Skeletal muscle cell (primary cell): ENCODE results near the gene TRANK1.

Experiments used
- DNase-seq: peaks from one replicate; pipeline ENCODE4 v3.0.0-alpha.2; 2010; ENCODE audit warnings: low read depth
- H3K4me3 ChIP-seq: 2 replicates; pipeline ENCODE4 v1.5.1; 2011; ENCODE audit warnings: low read depth, mild to moderate bottlenecking, control low read depth, low read length, moderate library complexity

Gene TRANK1

DNA sequence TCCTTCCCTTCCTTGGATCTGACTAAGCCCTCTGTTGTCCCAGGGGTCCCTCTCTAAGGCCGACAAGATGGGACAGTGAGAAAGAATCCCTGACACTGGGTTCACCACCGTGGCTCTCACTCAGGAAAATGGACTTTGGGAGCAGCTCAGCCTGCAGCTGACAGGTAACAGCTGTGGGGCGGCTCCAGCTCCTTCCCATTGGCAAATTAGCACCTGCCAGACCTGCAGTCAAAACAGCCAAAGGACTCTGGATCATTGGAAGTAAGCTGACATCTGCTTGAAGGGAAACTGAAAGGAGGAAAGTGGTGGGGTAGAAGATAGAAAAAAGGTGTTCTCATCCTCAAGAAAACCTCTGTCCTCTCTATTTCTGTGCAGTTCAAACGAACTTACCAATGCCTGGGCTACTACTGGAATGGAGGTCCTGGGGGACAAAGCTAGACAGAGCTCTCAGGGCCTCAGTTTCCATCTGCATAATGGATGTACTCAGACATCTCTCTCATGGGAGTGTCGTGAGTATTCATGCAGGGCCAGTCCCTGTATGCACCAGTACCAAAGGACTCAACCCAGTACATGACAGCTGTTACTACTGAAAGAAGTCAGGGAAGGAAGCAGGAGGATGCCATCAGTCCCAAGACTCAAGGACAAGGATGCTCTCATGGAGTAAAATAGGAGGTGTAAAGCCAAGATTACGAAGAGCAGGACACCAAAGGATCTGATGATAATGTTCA, 126.9 kb downstream of the TRANK1 start:
- DNase-seq = no peak
- H3K4me3 ChIP-seq = no peak overlapping the region

DNA sequence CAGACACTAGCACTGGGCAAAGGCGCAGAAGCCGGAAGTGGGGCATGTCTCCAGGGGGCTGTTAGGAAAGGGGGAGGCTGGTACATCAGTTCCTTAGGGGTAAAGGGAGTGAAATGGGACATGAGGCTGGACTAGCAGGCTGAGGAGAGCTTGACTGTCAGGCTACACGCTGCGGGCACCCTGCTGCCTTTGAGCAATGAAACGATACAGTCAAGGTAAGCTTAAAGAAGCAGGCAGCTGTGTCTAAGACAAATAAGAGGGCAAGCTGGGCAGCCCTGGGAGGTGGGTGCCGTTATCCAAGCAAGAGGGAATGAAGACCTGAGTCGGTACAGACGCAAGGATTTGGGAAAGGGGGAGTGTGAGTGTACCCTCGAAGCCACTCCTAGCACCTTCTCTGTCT, 129.5 kb downstream of the TRANK1 start:
- no peak overlapping the region for H3K4me3 ChIP-seq
- DNase-seq = no peak

DNA sequence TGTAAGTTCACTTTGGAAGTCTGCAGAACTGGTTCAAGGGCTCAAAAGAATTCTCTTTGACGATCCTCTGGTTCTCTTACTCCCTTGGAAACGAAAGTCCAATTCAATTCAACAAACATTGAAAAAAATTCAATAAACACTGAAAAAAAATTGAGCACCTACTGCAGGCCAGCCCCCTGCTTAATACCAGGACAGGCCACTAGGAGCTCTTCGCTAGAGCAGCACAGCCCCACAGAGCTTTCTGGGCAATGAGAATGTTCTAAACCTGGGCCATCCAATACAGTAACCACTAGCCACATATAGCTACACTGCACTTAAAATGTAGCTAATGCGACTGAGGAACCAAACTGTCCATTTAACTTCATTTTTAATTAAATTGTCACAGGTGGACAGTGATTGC, 130.1 kb downstream of the TRANK1 start:
- no peak for DNase-seq
- H3K4me3 ChIP-seq = no peak overlapping the region

DNA sequence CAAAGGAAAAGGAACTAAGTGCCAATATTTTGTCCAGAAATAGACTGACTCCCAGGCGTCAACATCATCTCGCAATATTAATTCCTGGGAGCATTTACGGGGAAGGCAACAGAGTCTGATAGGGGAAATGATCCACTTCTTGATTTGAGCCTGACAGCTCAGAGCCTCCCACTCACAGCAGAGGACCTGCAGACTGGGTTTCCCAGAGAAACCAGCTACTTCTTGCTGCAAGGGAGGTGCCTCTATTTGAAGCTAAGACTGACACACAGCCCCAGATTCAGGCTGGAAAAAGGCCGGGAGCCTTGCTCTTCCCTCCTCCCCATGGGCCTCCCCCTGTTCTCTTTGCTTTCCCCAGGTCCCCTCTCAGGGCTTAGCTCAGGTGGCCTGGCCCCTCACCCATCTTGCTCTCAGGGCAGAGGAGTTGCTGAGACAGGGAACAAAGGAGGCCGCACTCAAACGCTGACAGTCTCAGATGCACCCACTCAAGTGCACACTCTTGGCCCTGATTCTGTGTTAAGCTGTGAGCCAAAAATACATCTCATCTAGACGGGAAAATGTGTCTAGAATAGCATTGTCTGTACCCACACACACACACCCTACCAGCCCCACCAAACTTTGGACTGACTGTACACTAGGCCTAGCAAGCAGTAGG, 130.7 kb downstream of the TRANK1 start:
- DNase-seq = no peak
- no peak overlapping the region for H3K4me3 ChIP-seq

DNA sequence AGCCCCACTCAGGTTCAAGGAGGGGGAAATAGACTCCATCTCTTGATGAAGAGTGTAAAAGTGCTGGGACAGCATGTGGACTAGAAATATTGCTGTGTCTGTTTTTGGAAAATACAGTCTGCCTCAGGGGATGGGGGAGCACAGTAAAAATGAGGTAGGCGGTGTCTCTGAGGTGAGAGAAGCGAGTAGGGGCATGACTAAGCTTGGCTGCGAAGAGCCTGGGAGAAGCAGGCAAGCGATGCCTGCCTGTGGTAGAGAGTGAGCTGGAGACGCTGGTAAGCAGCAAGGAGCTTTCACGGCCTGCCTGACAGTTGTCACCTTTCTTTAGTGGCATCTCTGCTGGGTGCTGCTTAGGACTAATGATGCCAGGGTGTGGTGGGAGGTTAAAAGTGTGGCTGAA, 131.5 kb downstream of the TRANK1 start:
- no peak for DNase-seq
- no peak overlapping the region for H3K4me3 ChIP-seq

DNA sequence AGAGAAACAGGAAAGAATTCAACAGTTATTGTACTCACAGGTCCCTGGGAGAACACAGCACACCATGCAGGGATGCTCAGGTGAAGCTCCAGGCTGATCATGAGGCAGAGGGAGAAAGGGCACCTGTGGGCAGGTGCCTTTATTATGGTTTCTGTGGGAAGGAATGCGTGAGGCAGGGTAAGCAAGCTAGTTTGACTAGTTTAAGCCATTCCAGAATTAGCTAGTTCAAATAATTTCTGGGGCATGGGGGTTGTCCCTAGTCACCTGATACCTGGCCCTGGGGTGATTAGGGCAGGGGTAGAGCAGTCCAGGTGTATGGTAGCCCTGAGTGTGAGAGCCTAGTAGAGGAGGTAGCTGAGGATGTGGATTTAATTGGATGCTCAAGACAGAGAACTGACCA, 132.6 kb downstream of the TRANK1 start:
- H3K4me3 ChIP-seq = no peak overlapping the region
- DNase-seq = no peak

DNA sequence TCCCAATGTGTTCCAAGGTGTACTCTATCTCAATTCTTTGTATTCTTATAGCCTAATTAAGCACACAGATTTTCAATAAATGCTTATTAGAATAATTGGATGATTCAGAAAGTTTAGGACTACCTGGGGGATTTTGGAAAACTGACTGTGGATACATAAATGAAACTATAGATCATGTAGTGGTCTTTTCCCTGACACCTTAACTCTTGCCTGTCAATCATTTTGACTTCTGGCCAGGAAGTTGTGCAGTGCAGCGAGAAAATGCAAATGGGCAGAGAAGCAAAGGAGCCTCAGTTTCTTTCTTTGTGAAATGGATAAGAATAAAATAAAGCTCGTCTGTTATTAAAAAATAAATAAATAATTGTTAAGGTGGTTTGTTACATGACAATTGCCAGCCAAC, 133.1 kb downstream of the TRANK1 start:
- no peak overlapping the region for H3K4me3 ChIP-seq
- DNase-seq = no peak

DNA sequence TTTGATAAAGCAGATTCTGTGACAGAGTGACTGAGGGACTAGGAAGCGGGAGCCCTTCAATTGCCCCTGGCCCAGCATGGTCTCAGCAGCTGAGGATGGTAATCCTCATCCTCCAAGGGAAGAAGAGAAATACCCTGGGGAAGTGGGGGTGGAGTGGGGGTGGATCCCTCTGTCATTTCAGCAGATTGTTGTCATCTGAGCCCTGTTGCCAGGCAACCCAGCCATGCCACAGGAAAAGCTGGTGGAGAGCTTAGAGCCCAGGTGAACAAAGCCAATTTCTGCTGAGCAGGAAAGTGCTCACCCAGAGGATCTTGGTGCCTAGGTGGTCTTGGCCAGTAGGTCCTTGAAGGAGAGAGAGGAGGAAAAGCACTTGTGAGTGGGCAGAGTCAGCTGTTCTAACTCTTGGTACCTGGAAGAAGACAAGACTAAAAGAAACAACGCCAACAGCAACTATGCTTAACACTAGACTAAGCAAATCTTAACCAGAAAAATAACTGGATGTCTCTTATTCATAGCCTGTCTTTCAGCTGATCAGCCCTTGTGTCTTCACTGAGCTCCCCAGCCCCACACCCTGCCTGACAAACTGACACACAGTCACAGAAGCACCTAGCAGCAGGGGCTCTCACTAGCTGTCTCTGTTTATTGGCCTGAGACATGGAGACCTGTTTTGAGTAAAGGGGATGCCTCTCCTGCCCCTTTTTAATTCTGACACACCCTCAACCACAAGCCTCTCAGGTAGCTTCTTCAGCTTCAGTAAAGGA, 140.4 kb downstream of the TRANK1 start:
- no peak overlapping the region for H3K4me3 ChIP-seq
- DNase-seq = no peak

DNA sequence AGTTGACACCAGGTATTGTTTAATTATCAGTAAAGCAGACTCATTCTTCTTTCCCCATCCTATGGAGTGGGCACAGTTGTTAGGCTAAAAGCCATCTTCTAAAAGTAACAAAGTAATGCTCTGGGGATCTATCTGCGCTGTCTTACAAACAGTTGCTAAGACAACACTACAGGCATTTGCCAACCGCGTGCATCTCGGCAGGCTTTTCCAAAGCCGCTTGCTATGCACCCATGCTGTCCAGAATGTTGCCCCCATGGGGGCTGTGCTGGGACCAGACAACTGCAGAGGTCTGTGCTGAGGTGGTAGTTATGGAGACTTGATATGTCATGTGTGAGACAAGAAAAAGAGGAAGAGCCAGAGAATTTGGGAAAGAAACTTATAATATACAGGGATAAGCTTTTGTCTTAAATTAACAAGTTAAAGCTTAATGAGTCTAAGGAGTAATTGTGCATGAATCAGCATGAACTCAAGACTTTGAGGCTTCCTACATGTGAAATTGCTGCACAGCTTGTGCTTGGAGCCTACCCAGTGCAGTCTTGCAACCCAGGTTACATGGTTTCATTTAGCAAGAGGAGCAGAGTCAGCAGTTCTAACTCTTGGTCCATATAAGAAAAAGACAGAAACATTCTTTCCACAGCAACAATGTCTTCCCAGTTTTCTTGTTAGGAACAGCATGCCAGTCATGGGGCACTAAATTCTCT, 141.6 kb downstream of the TRANK1 start:
- no peak overlapping the region for H3K4me3 ChIP-seq
- no peak for DNase-seq

DNA sequence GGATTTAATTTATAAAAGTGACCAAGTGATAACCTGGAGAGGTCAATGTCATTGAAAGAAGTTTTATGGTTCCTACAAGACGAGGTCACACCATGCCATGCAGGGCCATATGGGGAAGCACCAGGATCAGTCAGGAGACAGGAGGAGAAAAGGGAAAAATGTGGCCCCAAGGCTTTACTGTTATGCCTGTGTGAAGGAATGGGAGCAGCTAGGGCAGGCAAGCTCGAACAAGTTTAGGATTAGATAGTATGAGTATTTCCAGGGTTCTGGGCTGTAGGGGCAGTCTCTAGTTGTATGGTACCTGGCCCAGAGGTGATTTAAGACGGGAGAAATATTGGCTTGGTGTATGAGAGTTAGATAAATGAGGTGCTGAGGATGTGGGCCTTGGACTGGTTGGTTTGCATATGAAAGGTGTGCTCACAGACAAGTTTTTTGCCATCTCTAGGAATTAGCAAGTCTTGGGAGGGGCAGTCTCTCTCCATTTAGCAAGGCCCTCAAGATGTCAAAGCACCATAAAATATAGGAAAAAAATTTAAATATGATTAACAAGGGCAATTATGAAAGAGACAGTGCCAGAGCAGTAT, 144.2 kb downstream of the TRANK1 start:
- H3K4me3 ChIP-seq = no peak overlapping the region
- DNase-seq = no peak

DNA sequence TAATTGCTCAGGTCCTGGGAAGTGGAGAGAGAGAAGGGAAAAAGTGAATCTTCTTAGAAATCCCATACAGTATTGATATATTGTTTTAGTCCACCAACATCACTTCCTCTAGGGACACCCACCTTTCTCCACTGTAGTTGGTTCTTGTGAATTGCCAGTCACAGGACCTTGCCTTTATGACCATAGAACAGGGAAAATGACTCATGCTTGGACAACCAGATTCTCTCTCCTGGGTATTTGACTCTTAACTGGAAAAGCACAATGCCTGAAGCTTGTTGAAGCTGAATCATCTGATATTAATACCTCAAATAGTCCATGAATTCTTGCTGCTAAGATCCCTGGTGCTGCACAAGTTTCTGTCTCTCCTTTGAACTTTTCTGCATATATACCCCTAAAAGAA, 148.0 kb downstream of the TRANK1 start:
- no peak overlapping the region for H3K4me3 ChIP-seq
- no peak for DNase-seq

DNA sequence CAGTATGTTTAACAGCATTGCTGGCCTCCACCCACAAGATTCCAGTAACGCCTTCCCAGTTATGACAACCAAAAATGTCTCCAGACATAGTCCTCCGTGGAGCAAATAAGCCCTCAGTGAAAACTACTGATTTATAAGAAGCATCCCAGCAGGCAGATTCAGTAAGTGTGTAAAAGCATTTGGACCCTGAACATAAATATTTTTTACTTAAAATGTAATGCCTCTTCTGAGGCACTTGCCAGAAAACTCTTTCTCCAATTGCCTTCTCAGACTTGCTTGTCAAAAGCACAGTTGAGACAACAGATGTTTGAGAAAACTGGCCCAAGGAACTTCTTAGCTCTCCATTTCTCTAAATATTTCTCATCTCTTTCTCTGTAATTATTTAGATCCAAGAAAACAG, 148.7 kb downstream of the TRANK1 start:
- no peak for DNase-seq
- no peak overlapping the region for H3K4me3 ChIP-seq

DNA sequence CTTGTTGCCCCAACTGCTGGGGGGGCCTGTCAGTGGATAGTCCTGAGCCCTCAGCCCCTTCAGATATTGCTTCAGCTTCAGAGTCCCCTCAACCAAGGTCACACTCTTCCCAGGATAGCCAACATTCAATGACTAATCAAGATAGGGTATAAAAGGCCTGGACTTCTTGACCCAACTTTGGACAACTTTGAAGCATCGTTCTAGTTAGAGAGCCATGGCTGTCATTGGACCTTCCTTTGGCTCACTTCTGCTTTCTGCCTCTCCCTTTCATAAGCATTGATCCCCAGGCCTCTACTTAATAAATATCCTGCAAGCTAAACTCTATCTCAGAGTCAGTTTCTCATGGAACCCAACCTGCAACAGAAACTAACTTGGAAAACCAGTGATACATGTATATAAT, 149.2 kb downstream of the TRANK1 start:
- H3K4me3 ChIP-seq = no peak overlapping the region
- no peak for DNase-seq

DNA sequence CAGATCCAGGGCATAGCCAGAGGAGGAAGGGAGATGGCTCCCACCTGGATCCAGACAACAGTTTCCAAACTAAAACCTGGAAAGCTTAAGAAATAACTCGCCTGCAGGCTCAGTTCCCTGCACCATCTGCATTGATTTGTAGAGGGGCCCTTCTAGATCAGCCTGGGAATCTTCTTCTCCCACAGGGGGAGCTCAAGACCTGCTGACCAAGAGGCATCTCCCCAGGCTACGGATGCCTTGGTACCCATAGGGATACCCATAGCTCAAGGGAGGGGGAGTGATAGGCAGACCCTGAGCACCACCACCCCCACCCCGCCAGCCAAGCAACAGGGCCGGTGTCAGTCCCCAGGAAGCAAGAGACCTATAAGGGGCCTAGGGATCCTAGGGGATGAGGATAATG, 152.5 kb downstream of the TRANK1 start:
- H3K4me3 ChIP-seq = no peak overlapping the region
- no peak for DNase-seq

DNA sequence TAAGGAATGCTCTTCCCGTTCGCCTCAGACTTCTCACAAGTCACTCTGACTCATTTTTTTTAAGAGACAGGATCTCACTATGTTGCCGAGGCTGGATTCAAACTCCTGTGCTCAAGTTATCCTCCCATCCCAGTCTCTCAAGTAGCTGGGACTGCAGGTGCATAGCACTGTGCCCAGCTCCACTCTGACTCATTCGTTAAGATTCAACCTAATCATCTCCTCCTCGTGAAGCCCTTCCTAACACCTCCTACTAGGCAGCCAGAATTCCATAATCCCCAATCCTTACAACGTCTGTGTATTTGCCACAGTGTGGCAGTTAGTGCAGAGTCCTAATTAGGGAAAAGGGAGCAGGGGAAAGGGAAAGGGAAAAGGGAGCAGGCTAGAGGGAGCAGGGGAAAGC, 154.1 kb downstream of the TRANK1 start:
- no peak for DNase-seq
- H3K4me3 ChIP-seq = no peak overlapping the region

DNA sequence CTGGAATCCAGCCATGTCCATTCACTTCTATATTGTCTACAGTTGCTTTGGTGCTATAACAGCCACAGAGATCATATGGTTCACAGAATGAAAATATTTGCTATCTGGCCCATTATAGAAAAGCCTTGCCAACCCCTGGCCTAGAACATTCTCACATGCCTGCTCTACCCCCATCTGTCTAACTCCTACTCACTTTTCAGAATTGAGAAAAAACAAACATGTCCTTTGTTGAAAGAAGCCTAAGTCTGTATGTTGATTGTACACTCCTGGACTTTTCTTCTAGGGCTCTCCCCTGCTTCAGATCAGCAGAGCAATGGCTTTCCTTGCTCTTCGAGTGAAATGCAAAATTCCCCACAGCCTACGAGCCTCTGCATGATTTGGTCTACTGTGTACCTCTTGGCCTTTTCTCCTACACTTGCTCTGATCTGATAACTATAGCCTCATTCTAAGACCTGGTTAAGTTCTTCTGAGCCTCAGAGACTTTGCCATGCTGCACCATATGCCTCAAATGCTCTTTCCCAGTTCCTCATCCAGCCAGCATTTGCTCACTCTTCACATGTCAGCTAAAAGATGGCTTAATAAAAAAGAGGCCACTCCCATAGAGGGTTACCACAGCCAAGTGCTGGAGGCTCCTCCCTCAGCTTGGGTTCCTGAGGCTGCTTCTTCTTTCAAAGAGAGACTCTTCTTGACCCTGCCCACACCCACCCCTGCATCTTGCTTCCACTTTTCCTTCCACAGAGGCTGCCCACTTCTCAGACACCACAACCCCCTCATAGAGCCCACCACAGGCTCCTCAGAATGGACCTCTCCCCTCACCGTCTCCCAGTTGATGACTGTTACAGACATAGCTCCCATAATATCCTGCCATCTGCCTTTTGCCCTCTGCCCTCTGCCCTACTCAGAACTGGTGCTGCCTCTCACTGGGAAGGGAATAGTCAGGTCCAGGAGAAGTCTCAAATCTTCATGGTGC, 157.6 kb downstream of the TRANK1 start:
- DNase-seq = no peak

DNA sequence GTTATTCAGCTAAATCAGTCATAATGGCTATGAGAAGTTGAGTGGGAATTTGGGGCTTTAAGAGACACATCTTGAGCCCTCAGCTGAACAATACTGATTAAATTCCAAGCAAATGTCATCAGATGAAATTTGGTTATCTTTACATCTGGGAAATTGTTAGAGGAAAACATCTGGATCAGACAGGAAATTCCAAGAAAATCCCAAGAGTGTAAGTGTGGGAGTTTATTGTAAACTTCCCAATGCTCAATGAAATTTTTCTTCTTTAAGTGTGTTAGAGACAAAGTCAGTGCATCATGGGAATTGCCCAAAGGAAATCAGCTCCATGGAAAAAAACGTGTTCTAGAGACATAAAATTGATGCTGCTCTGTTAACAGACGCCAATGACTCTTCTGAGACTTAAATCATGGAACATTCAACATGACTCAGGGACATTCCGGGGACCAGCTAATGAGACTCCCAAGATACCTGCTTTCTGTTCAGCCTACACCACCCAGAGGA, 160.7 kb downstream of the TRANK1 start:
- no peak overlapping the region for H3K4me3 ChIP-seq
- no peak for DNase-seq

More for the DNA sequence above, 157.6 kb downstream of the TRANK1 start:
- H3K4me3 ChIP-seq = no peak overlapping the region

DNA sequence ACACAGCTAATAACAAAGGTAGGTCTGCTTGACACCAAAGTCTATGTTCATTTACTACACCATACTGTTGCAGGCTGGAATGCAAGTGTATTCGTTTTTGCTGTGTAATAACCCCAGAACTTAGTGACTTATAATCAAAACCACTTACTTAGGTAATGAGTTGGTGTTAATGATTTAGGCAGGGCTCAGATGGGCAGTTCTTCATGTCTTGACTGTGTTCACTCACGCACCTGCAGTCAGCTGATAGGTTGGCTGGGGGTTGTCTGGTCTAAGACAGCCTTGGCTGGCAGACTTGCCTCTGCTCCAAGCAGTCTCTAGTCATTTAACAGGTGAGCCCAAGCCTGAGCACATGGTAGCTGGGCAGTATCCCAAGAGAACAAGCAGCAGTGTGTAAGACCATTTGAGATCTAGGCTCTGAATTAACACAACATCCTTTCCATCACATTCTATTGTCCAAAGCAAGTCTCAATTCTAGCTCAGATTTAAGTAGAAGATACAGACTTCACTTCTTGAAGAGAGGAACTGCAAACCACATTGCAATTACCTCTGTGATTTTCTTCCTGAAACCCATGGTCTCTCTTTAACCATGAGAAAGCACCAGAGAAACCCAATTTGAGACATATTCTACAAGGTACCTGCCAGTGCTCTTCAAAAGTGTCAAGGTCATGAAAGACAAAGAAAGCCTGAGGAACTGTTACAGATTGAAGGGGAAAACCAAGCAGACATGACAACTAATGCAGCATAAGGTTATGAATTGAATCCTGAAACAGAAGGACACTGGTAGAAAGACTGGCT, 167.2 kb downstream of the TRANK1 start:
- no peak for DNase-seq
- H3K4me3 ChIP-seq = no peak overlapping the region
